GM21825 (cell line): Measurements from ENCODE around the gene PCSK1N.
"Not testable (repeated sequence)": the region's sequence is repeated elsewhere in the genome, so short reads cannot be mapped to it uniquely, and the experiment has no call there.

Experiments
- ATAC-seq: cut with Tn5 transposase; IDR thresholded peaks from one replicate; pipeline ENCODE4 v1.9.1; 2021; ENCODE audit warnings: mild to moderate bottlenecking, moderate library complexity; ENCODE audit not compliant: unreplicated experiment

The PCSK1N gene, protein sequence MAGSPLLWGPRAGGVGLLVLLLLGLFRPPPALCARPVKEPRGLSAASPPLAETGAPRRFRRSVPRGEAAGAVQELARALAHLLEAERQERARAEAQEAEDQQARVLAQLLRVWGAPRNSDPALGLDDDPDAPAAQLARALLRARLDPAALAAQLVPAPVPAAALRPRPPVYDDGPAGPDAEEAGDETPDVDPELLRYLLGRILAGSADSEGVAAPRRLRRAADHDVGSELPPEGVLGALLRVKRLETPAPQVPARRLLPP

DNA sequence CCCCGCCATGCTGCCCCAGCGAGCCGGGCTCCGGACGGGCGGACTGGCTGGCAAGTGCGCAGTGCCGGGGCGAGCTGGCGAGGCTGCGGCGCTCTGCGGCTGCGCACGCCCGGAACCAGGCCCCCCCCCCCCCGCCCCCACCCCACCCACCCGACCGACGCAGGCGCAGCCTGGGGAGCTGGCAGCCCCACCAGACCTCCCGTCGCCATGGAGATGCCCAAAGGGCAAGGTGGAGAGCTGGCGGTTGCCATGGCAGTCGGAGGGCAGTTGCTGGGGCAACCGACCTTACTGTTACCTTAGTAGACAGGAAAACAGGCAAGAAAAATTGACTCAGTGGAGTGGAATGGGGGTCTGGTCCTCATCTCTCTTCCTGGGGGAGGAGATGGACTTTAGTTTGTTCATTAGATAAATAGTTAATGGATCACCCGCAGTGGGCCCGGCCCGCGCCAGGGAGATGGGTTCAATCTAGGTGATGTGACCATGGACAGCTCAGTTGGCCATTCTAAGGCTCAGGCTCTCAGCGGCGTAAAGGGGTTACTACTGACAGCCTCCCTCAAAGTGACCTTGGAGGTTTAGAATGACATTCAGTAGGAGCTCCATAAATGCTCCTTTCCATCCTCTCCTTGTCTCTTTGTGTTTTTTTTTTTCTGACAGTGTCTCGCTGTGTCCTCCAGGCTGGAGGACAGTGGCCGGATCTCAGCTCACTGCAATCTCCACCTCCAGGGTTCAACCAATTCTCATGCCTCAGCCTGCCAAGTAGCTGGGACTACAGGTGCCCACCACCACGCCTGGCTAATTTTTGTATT lies at the start of gene PCSK1N:
Gene PCSK1N, minus strand, starts transcription at position 87 of the 806 bp plus-strand sequence. Its CDS starts 78 bp downstream, at position 9.
- no peak for ATAC-seq

- ATAC-seq, result no peak
Observed at GRCh38 chrX:48883729-48884128, 48.3 kb upstream of the PCSK1N start.

DNA sequence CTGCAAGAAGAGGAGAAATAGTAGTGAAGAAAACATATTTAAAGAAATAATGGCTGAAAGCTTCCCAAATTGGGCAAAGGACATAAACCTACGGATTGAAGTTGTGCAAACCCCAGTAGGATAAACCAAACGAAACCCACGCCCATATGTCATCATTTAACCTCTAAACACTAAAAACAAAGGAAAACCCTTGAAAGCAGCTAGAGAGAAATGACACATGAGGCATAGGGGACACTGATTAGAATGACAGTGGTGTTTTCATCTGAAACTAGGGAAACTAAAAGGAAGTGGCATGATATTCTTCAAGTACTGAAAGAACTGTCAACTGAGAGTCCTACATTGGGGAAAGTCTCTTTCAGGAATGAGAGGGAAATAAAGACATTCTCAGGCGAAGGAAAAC lies 41.5 kb upstream of the PCSK1N start:
- ATAC-seq, result not testable (repeated sequence)

DNA sequence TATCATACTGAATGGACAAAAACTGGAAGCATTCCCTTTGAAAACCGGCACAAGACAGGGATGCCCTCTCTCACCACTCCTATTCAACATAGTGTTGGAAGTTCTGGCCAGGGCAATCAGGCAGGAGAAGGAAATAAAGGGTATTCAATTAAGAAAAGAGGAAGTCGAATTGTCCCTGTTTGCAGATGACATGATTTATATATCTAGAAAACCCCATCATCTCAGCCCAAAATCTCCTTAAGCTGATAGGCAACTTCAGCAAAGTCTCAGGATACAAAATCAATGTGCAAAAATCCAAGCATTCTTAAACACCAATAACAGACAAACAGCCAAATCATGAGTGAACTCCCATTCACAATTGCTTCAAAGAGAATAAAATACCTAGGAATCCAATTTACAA lies 36.6 kb upstream of the PCSK1N start:
- ATAC-seq, result not testable (repeated sequence)

DNA sequence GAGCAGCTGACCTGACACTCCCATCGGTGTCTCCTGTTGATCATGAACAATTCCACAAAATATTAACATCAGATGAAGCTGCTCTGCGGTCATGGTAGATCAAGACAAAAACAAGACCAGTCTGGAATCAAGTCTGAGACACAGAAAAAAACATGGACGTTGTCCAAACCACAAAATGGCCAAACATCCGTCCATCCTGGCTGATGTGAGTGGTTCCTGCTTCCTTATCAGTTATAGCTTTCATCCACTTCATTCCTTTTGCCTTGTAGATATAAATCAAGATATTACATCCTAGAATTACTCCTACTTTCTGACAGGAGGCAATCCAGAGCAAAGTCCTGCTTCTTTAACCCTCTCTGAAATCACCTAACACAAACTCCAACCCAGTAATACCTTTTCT lies 28.8 kb upstream of the PCSK1N start:
- no peak for ATAC-seq

DNA sequence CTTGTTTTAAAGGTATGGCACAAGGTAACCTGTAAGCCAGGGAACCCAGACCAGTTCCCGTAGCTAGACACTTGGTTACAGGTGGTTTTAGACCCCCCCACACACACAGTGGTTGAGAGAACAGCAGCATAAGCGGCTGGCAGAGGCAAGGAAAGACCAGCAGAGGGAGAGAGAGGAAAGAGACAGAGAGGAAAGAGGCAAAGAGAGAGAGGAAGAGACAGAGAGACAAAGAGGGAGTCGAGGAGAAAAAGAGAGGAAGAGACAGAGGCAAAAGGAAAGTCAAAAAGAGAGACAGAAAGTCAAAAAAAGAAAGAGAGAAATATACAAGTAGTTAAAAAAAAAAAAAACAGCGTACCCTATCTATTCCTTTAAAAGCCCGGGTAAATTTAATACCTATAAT lies 19.5 kb upstream of the PCSK1N start:
- ATAC-seq, result no peak

GRCh38 chrX:48854121-48854804 lies 18.9 kb upstream of the PCSK1N start:
- not testable (repeated sequence) for ATAC-seq

DNA sequence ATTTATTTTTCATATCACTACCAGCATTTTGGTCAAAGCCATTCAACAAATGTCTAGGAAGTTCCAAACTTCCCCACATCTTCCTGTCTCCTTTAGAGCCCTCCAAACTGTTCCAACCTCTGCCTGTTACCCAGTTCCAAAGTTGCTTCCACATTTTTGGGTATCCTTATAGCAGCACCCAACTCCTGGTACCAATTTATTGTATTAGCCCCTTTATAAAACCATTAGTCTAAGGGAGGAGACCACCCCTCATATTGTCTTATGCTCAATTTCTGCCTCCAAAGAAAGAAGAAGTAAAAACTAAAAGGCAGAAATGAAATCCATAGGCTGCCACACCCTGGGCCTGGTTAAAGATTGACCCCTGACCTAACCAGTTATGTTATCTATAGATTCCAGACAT lies 18.1 kb upstream of the PCSK1N start:
- not testable (repeated sequence) for ATAC-seq

GRCh38 chrX:48852857-48853256 lies 17.4 kb upstream of the PCSK1N start:
- ATAC-seq, result no peak

DNA sequence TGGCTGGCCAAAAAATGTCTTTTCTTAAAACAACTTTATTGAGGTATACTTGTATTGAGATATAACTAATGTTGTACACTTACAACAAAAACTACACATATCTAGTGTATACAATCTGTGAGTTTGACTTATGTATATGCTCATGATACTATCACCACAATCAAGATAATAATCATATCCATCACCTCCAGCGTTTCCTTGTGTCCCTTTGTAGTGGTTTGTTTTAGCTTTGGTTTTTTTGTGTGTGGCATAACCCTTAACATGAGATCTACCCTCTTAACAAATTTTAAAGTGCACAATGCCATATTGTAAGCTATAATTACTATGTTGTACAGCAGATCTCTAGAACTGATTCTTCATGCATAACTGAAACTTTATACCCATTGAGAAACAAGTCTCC lies 13.4 kb upstream of the PCSK1N start:
- ATAC-seq, result no peak

DNA sequence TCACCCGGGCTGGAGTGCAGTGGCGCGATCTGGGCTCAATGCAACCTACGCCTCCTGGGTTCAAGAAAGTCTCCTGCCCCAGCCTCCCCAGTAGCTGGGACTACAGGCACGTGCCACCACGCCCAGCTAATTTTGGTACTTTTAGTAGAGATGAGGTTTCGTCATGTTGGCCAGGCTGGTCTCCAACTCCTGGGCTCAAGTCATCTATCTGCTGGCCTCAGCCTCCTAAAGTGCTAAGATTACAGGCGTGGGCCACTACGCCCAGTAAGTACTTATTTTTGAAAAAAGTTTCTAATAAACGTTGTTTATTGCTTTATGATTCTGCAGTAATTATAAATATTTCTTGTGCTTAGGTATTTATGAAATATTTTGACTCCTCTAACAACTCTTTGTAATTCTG lies 4.3 kb upstream of the PCSK1N start:
- ATAC-seq, result no peak

- ATAC-seq, result no peak
Observed at GRCh38 chrX:48834383-48834709, 1.1 kb downstream of the PCSK1N start.

- no peak for ATAC-seq
Observed at GRCh38 chrX:48833542-48834138, 1.8 kb downstream of the PCSK1N start.

- no peak for ATAC-seq
Observed at GRCh38 chrX:48831909-48832291, 3.5 kb downstream of the PCSK1N start.

DNA sequence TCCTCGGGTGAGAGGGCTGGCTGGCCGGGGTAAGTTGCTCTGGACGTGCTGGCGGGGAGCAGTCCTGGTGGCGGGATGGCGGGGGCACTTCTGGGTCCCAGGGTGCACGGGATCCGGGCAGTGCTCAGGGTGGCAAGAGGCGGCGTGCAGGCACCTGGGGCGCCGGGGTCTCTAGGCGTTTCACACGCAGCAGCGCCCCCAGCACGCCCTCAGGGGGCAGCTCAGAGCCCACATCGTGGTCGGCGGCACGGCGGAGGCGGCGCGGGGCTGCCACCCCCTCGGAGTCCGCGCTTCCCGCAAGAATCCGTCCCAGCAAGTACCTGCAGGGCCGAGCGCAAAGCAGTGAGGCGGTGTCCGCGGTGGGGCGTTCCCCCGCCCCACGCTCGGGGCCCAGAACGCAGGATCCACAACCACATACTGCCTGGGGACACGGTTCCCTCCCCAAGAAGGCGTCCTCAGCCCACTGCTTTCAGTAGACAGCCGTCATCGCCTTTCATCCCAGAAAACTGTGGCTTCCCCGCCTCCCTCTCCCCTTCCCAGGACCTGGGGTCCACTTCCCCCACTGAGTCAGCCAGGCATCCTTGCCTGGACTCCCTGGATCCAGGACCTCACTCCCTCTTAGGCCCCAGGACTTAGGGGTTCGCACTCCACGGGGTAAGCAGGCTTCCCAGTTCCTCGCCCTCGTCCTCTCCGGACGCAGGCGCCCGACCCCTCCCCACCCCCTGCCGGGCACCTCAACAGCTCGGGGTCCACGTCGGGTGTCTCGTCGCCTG lies 4.1 kb downstream of the PCSK1N start:
- ATAC-seq, result no peak

DNA sequence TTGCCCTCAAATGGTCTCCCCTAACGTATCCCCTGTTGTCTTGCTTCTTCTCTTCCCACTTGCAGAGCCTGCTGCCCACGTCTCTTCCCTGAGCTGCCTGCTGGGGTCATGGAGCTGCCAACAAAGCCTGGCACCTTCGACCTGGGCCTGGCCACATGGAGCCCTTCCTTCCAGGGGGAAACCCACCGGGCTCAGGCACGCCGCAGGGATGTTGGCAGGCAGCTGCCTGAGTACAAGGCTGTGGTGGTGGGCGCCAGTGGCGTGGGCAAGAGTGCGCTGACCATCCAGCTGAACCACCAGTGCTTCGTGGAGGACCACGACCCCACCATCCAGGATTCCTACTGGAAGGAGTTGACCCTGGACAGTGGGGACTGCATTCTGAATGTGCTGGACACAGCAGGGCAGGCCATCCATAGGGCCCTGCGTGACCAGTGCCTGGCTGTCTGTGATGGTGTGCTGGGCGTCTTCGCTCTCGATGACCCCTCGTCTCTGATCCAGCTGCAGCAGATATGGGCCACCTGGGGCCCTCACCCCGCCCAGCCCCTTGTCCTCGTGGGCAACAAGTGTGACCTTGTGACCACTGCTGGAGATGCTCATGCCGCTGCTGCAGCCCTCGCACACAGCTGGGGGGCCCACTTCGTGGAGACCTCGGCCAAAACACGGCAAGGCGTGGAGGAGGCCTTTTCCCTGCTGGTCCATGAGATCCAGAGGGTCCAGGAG lies 6.2 kb downstream of the PCSK1N start:
- no peak for ATAC-seq

GRCh38 chrX:48827654-48827968 lies 7.8 kb downstream of the PCSK1N start:
- ATAC-seq, result no peak

DNA sequence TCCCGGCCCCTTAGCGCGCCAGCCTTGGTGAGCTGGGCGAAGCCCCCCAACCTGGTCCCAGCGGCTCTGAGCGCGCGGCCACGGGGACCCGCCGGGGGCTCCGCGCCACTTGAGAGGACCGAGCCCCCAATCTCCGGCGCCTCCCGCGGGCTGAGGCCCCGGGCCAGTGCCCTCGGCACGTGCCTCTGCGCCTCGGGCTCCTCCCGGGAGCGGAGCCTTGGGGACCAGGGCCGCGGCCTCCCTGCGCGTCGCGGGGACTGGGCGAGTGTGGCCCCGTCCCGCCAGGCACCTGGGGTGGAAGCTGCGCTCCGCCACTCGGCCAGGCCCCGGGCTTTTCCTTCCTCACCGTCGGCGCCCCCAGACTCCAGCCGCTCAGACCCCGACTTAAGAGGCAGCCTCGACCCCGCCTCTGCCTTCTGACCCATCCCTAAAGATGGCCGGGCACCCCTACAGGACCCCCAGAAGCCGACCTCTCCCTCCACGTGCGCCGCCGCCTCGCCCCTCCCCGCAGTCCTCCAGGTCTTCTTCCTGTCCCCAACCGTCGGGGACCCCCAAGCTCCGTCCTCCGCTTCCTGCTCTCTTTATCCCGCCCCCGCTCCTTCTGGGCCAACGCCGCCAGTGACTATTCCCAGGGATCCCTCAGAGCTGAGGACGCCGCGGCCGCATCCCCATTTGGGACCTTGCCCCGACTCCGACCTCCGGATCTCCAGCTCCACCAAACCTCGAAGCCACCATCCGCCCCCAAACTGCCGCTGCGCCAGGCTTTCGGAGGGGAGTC lies 8.3 kb downstream of the PCSK1N start:
- ATAC-seq, result no peak

DNA sequence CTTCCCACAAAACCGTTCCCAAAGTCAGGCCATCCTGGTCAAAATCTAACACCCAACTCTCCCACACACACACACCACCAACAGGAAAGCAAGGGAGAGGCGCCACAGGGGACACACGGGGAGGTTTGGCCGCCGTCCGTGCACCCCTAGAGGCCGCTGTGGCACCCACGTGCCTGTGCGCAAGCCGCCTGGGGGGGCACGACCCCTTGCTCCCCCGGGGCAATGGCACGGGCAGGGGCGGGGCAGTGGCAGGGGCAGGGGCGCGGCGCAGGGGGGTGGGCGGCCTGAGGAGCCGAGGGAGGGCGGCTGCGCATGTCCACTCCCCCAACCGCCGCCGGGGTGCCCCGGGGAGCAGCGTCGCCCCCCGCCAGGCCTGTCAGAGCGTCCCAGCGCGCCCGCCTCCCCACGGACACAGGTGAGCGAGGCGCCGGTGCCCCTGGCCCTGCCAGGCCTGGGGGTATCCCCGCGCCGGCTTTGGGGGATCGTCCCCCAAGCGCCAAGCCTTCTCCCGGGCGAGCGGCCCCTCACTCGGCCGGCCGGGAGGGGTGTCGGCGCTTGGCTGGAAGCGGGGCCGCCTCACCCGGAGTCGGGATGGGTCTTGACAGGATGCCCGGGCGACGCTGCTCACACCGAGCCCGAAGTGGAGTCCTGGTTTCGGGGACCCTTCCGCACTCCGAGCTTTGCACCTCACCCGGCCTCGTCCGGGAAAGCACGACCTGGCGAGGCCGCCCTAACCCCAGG lies 9.1 kb downstream of the PCSK1N start, which contains the start of gene ERAS:
Gene ERAS, plus strand, starts transcription at position 379 of the 741 bp plus-strand sequence. CDS start 2,611 bp downstream, outside the sequence.
- ATAC-seq, result no peak
